ENCODE data around the gene KCNG2. TPM values are rescaled to one million over a fixed set of nuclear protein-coding genes. Genes with fewer than 3 reads are reported as not detected.

The KCNG2 gene
- total RNA-seq, 1 donor from 2014 or later: not detected

- no peak for DNase-seq
- intact Hi-C loops (cut with DNase I): no loop called here
- ATAC-seq (ENCODE audit: poor library complexity): no peak
Observed at GRCh38 chr18:79834834-79835233, 37.1 kb downstream of the KCNG2 start.

DNA sequence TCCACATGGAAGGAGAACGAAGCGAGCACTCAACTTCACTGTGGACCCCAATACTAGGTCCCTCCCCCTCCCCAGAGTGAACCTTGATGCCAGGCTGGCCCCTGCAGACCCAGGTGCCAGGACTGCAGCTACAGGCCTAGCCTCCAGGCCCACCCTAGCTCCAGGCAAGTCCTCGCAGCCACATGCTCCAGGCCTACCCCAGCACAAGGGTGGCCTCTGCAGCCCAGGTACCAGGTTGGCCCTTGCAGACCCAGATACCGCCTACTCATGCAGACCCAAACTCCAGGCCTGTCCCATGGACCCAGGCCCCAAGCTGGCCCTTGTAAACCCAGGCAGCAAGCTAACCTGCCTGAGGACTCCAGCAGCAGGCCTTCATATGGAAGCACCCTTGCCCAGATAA lies 44.2 kb downstream of the KCNG2 start:
- DNase-seq: no peak
- ATAC-seq (ENCODE audit: poor library complexity): no peak
- intact Hi-C loops (cut with DNase I): no loop called here

DNA sequence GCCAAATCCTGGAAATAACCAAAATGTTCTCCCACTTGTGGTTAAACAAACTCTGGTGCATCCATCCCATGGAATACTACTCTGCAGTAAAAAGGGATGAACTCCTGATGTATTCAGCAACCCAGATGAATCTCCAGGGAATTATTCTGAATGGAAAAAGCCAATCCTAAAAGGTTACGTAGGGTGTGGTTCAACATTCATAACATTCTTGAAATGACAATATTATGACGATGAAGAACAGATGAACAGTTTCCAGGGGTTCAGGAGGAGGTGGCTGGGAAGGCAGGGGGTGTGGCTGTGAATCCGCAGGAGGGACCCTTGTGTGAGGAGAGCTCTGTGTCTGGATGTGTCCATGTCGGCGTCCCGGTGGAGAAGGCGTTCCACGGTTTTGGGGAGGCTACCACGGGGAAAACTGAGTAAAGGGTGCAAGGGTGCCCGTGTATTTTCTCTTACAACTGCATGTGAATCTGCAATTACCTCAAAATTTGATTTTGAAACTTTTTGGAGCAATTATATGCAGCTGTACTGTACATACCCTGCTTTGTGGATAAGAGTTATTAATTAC lies 47.3 kb downstream of the KCNG2 start:
- no peak for ATAC-seq (ENCODE audit: poor library complexity)
- no peak for DNase-seq
- intact Hi-C loops (cut with DNase I): no loop called here

DNA sequence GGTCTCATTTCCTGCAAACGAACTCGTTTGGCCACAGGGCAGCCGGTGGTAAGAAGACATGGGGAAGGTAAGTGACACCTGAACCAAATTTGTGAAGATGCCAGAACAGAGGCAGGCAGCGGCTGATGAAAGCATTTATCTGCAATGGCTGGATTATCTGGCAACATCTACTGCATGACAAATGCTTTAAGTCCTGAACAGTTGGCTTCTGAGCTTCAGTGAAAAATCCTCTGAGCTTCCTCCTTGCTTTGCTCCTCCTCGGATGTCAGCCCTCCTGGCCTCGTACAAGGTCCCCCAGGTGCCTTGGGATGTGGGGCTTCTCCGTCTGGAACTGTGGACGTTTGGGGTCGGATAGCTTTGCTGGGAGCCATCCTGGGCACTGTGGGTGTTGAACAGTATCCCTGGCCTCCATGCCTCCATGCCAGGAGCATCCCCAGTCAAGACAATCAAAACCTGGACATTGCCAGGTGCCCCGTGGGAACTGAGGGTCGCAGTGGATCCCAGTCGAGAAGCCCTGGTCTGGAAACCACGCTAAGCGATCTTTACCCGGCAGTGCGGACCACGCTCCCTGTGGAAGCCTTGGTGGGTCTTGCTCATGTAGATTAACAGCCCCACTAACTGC lies 49.3 kb downstream of the KCNG2 start:
- no peak for ATAC-seq (ENCODE audit: poor library complexity)
- DNase-seq: no peak
- intact Hi-C loops (cut with DNase I): no loop called here

DNA sequence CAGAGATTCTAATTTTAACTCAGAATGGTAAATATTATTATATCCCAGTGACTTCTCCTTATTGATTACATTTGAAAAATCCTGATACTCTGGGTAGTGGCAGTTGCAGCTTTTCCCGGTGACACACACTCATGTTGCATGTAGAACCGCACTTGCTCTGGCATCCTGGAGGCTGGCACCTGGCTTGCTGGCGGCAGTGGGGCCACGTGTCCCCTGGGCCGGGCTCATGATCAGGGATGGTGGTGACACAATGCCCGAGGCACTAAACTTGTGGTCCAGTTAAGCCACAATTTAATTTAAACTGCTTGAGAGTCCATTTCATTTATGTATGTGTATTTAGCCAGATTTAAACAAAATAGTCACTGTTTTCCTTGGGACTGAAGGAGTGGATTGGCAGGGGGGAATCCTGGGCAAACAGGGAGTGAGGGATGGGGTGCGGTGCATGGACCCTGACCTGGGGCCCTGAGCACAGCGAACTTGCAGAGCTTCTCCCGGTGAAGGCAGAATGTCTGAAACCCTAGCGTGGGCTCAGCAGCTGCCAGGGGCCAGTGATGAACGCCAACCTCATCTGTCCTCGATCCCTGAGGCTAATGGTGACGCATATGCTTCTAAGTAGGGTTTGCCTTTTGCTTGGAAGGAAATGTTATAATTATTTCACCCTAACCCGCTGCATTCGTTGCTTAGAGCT lies 50.0 kb downstream of the KCNG2 start:
- DNase-seq: no peak
- intact Hi-C loops (cut with DNase I): no loop called here
- no peak for ATAC-seq (ENCODE audit: poor library complexity)

GRCh38 chr18:79848294-79848578 lies 50.5 kb downstream of the KCNG2 start:
- intact Hi-C loops (cut with DNase I): no loop called here
- DNase-seq (no peak), ATAC-seq (ENCODE audit: poor library complexity) (no peak)

- intact Hi-C loops (cut with DNase I): no loop called here
- ATAC-seq (ENCODE audit: poor library complexity): no peak
- DNase-seq: no peak
Observed at GRCh38 chr18:79848579-79849327, 51.0 kb downstream of the KCNG2 start.

DNA sequence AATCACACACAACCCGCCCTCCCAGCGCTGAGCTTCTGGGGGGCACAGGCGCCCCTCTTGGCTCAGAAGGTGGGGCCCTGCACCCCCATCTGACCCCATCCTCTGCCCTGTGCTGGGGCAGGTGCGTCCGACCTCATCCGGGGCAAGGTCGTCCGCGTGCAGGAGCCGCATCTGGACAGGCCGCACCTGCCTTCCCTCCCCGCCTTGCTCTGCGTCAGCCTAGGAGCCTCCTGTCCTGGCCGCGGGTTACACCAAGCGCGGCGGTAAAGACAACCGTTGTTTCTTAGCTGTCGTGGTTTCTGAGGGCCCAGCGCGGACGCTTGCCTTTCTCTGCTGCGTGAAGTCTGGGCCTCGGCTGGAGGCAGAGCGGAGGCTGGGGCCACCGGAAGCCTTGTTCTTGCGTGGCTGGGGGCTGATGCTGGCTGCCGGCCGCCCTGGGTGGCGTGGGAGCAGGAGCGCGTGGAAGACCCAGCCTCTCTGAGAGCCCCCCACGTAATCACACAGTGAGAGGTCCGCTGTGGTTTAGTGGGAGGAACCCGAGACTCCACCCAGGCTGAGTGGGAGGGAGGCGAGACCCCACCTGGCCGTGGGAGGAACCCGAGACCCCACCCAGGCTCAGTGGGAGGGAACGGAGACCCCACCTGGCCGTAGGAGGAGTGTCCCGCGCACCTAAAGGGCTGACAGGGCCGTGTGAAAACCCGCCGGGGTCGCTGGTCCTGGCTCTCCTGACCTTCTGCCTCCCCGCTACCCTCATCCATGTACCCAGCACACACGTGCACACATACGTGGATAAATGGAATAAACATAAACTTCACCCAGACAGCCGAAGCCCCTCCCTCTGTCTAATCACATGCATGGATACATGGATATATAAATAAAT lies 51.8 kb downstream of the KCNG2 start:
- ATAC-seq (ENCODE audit: poor library complexity) (no peak), DNase-seq (no peak)
- intact Hi-C loops (cut with DNase I): no loop called here

GRCh38 chr18:79850731-79851130 lies 53.0 kb downstream of the KCNG2 start:
- no peak for DNase-seq
- no peak for ATAC-seq (ENCODE audit: poor library complexity)
- intact Hi-C loops (cut with DNase I): no loop called here

- DNase-seq (no peak), ATAC-seq (ENCODE audit: poor library complexity) (no peak)
- intact Hi-C loops (cut with DNase I): no loop called here
Observed at GRCh38 chr18:79851489-79851888, 53.8 kb downstream of the KCNG2 start.

DNA sequence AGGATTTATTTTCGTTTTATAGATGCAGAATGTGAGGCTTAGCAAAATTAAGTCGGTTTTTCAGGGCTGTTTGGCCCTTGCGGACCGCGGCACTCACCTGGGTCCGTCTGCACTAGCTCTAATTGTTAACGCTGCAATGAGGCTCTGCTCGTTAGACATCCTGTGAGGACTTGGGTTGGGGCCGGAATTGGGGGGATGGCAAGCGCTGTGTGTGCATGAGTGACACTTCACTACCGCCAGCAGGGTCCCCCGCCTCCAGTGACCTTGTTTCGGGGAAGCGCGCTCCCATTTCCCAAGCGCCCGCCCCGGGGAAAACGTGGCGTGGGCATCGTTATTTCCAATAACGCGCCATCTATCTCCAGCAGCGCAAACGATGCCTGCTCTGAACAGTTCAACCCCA lies 54.2 kb downstream of the KCNG2 start:
- ATAC-seq (ENCODE audit: poor library complexity): no peak

GRCh38 chr18:79852561-79853302 lies 55.0 kb downstream of the KCNG2 start:
- intact Hi-C loops (cut with DNase I): no loop called here
- DNase-seq (no peak), ATAC-seq (ENCODE audit: poor library complexity) (no peak)

More for the DNA sequence above, 54.2 kb downstream of the KCNG2 start:
- DNase-seq: no peak
- intact Hi-C loops (cut with DNase I): no loop called here

- intact Hi-C loops (cut with DNase I): no loop called here
- DNase-seq: no peak
- no peak for ATAC-seq (ENCODE audit: poor library complexity)
Observed at GRCh38 chr18:79853303-79853992, 55.7 kb downstream of the KCNG2 start.

- ATAC-seq (ENCODE audit: poor library complexity) (no peak), DNase-seq (no peak)
- intact Hi-C loops (cut with DNase I): no loop called here
Observed at GRCh38 chr18:79853993-79854364, 56.2 kb downstream of the KCNG2 start.

- no peak for ATAC-seq (ENCODE audit: poor library complexity)
- DNase-seq: no peak
- intact Hi-C loops (cut with DNase I): no loop called here
Observed at GRCh38 chr18:79855147-79855933, 57.6 kb downstream of the KCNG2 start.

DNA sequence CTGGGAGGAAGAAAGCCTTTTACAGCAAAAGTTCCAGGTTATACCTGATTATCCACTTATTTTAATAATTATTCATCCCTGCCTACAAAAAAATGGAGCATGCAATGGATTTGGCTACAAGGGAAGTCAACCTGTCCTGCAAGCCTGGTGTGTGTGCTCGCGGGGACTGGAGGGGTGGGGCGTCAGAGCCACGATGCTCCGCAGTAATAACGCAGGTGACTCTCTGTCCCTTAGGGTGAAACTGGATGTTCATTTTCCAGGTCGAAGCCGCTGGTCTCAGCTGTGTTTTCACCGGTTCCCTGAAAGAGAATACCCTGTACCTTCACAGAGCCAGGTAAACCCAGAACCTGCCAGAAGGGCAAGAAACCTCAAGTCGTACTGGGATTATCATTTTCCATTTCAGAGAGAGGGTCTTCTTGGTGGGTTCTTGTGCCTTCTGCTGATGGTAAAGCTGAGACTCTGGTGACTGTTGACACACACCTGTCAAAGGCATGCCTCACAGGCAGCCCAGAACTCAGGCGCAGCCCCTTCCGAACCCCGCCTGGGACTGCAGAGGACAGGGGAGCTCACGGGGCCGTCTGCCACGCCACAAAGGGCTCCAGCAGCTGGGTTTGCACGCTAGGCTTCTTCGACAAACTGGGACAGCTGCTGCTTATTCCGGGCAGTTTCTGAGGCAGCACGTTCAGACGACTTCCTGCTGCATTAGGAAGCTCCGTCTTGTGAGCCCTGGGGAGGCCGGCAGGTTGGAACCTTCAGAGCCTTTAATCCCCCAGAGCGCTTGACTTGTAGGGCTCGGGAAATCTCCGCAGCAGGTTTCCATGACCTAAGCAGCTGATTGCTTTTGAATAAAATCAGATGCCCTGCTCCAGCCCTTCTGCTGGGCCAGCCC lies 58.6 kb downstream of the KCNG2 start:
- ATAC-seq (ENCODE audit: poor library complexity): no peak
- no peak for DNase-seq
- intact Hi-C loops (cut with DNase I): no loop called here
